Measurements from ENCODE around the gene RASD1. TPM values are rescaled to one million over a fixed set of nuclear protein-coding genes. Genes with fewer than 3 reads are reported as not detected.

RASD1 gene, protein sequence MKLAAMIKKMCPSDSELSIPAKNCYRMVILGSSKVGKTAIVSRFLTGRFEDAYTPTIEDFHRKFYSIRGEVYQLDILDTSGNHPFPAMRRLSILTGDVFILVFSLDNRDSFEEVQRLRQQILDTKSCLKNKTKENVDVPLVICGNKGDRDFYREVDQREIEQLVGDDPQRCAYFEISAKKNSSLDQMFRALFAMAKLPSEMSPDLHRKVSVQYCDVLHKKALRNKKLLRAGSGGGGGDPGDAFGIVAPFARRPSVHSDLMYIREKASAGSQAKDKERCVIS
- polyA plus RNA-seq (2013, experiment 1 of 2; ENCODE audit: insufficient read length) = 0.29 TPM
- polyA plus RNA-seq (2013, experiment 2 of 2; ENCODE audit: insufficient read length) = 0.64 TPM

GRCh38 chr17:17496189-17497064 is at the start of gene RASD1:
Gene RASD1, minus strand, starts transcription at chr17:17496395. Its CDS starts 214 bp downstream, at chr17:17496181.
- peak; percentile 85 for DNase-seq

DNA sequence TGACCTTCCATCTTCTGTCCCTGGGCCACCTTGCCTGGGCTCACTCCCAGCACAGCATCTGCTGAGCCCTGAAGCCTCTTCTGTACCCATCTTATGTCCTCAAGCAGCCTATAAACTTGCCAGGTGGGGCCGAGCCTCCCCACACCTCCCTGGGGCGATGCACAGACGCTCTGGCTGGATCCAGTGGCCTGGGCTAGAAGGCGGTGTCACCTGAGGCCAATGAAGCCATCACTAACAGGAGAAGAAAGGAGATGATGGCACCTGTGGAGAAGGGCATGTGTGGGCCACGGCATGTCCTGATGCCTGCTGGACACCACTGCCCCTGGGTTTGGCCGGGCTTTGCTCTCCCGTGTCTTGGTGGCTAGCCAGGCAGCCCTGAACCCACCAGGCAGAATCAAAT is 49.8 kb upstream of the RASD1 start:
- no peak for DNase-seq

GRCh38 chr17:17545031-17545820 is 49.0 kb upstream of the RASD1 start:
- peak; percentile 60 for DNase-seq

- DNase-seq = no peak
Measured at GRCh38 chr17:17542906-17543635, 46.9 kb upstream of the RASD1 start.

GRCh38 chr17:17541640-17542001 is 45.4 kb upstream of the RASD1 start:
- DNase-seq = no peak

DNA sequence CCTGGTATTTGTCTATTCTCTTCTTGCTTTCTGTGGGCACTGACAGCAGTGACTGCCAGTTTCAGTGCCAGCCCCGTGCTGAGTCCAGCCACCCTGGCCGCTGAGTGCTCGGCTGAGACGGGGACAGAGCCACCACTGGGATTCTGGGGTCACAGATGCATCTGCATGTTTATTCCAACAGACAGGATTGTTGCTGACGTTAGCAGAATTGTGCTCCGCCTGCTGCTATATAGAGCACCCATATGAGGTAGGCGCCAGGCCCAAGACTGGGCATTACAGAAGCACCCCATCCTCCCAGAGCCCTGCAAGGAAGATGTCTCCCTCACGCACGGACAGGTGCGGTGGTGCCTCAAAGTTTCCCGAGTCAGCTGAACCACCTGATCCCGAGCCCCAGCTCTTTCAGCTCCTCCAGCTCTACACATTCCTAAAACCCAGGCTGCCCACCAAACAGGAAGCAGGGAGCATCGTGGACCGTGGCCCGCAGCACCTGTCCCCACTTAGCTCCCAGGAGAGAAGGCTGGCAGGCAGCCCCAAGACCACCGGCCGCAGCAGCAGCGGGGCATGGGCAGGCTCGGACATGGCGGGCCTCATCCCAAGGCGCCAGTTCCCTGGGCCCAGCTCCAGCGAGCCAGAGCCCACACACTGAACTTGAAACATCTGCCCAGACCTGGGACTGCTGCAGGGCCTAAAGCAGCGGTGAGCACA is 44.9 kb upstream of the RASD1 start:
- no peak for DNase-seq

DNA sequence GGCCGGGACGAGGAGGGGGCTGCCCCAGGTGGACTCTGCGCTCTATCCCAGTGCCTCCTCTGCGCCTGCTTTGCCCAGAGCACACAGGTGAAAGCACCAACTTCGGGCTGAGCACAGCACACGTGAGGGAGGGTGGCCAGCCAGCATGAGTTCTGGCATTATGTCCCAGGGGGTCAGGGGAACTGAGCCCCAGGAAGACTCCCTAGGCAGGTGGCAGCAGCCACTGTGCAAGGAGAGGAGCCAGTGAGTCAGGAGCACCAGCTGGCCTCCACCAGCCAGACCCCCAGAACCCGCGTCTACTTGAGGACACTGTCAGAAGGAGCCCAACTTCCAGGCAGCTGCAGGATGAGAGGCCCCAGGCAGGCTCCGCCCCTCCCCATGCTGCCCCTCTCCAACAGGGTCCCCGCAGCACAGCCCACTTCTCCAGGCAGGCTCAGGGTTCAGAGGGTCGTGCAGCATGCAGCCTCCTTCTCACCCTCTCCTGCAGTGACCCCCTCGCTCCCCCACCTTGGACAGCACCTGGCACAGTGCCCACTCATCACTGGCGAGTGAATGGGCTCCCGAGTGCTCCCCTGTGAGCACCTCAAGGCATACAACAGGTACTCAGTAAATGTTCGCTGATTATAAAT is 44.2 kb upstream of the RASD1 start:
- no peak for DNase-seq

GRCh38 chr17:17539591-17539990 is 43.4 kb upstream of the RASD1 start:
- DNase-seq = no peak

- DNase-seq = peak; percentile 38
Measured at GRCh38 chr17:17538417-17539391, 42.5 kb upstream of the RASD1 start.

DNA sequence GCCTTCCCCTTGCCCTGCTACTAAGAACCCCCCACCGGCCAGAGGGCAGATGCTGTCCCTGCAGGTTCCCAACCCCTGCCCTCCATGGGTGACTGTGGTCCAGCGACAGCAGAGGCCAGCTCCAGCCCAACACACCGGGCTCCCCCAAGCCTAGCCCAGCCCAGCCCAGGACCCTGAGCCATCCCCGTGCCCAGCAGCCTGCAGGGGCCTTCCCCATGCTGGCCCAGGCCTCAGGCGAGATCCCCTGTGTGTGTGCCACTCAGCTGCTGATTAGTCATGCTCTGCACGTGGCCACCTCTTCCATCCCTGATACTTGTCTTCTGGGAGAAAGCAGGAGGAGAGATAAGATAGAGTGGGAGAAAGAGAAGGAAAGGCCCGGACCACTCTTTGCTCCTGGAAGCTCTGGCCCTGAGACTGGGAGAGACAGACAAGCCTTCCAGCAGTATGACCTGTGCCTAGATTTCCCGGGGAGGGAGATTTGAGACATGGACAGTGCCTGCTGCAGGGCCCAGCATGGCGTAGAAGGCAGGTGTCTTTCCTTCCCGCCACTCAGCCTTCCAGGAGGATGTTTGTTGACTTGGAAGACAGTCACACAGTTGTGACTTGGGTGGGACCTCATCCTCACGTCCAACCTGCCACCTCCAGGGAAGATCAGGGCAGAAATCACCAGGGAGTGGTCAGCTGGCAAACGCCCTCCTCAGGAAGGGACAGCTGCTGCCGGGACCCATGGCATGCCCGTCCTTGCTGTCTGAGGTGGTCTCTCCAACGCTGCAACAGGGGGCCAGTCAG is 41.3 kb upstream of the RASD1 start:
- DNase-seq = no peak

DNA sequence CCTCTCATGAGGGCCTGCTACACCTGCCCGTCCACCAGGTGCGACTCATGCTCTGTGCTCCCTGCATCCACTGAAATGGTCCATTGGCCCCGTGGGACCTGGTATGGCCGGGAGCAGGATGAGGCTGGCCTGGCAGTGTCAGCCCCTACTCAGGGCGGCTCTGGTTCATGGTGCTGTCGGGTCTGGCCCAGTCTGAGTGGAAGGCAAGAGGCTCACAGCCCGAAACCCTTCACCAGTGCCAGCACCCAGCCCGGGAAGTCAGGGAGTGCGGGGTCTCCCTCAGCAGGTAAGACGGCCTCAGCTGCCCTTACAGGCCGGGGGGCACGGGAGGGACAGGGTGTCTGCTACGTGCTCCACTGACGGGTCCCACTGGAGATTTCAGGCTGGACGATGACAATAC is 40.5 kb upstream of the RASD1 start:
- no peak for DNase-seq

- DNase-seq = peak; percentile 89
Measured at GRCh38 chr17:17535957-17536356, 39.8 kb upstream of the RASD1 start.

GRCh38 chr17:17533901-17534441 is 37.8 kb upstream of the RASD1 start:
- DNase-seq = no peak

- no peak for DNase-seq
Measured at GRCh38 chr17:17532991-17533390, 36.8 kb upstream of the RASD1 start.

DNA sequence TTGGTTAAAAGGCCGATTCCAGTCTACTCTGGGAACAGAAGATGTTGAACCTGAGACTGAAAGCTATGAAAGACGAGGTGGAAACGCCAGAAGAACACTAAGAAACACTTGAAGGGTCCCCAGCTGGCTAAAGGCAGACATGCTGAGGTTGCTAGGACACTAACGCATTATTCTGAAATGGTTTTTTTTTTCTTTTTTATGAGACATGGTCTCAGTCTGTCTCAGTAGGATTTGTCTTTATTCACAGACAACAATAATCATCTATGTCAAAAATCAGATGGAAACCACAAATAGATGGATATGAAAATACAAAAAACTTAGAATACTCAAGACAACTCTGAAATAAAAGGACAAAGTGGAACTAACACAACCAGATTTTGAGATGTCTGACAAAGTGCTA is 35.0 kb upstream of the RASD1 start:
- no peak for DNase-seq

- DNase-seq = no peak
Measured at GRCh38 chr17:17528696-17529652, 32.8 kb upstream of the RASD1 start.

DNA sequence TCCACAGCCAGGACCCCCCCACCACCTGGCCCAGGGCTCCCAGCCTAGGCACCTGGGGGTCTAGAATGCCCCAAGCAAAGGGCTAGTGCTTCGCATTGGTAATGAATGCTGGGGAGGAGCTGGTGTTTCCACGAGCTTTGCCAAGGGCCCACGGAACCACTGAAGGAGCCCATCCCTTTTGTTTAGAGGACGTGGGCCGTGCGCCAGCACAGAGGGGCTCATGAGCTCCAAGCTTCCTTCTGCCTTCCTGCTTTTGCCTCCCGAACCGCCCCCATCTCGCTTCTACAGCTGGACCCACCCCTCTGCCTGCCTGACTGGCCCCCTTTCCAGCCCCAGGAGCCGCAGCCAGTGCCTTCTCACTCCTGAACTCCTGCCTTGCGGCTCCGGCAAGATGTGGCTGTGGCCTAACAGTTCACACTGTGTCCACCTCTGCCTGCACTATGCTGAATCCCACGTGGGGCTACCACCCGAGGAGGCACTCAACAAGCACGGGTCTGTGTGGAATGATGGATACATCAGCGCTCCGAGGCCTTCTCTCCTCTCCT is 31.8 kb upstream of the RASD1 start:
- no peak for DNase-seq

All from fibroblast of skin of scalp (primary cell).